ENCODE results near the gene MCC. TPM values are rescaled to one million over a fixed set of nuclear protein-coding genes. Genes with fewer than 3 reads are reported as not detected.

Gene MCC
- total RNA-seq, 1 donor from 2014 or later, result 18.9 TPM

DNA sequence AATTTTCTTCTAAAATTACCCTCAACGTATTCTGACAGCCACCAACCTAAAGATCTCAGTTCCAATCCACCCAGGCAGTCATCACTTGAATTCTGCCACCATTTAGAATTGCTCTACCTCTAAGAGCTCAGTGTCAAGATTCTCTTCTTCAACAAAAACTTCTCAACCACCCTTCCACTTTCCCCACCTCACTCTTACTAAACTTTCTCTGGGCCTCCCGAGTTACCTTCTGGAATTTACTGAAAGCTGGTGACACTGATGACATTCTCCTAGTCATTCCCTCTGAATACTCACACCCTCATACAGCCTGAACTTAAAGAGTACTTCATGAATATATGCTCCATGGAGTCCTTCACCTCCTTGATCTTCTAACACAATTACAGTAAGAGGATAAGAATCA lies 263.0 kb downstream of the MCC start:
- H3K36me3 Mint-ChIP-seq (ENCODE audit: insufficient read depth), result peaks cover 3% of the 10 kb centered on the region
- no peak overlapping the region for H3K4me3 Mint-ChIP-seq (ENCODE audit: low read depth)
- H3K27me3 Mint-ChIP-seq, result no peaks in the 10 kb centered on the region
- no peak overlapping the region for H3K27ac Mint-ChIP-seq
- peaks cover 12% of the 10 kb centered on the region for H3K4me1 Mint-ChIP-seq (ENCODE audit: low read depth)
- TF ChIP-seq, protein P1, sequence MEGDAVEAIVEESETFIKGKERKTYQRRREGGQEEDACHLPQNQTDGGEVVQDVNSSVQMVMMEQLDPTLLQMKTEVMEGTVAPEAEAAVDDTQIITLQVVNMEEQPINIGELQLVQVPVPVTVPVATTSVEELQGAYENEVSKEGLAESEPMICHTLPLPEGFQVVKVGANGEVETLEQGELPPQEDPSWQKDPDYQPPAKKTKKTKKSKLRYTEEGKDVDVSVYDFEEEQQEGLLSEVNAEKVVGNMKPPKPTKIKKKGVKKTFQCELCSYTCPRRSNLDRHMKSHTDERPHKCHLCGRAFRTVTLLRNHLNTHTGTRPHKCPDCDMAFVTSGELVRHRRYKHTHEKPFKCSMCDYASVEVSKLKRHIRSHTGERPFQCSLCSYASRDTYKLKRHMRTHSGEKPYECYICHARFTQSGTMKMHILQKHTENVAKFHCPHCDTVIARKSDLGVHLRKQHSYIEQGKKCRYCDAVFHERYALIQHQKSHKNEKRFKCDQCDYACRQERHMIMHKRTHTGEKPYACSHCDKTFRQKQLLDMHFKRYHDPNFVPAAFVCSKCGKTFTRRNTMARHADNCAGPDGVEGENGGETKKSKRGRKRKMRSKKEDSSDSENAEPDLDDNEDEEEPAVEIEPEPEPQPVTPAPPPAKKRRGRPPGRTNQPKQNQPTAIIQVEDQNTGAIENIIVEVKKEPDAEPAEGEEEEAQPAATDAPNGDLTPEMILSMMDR (IDR thresholded peaks at IDR 0.05; ENCODE audit: unreplicated experiment), result no peak
- DNase-seq (ENCODE audit: low spot score, unreplicated experiment), result no peak
- H3K9me3 Mint-ChIP-seq (ENCODE audit: low read depth), result no peaks in the 10 kb centered on the region

DNA sequence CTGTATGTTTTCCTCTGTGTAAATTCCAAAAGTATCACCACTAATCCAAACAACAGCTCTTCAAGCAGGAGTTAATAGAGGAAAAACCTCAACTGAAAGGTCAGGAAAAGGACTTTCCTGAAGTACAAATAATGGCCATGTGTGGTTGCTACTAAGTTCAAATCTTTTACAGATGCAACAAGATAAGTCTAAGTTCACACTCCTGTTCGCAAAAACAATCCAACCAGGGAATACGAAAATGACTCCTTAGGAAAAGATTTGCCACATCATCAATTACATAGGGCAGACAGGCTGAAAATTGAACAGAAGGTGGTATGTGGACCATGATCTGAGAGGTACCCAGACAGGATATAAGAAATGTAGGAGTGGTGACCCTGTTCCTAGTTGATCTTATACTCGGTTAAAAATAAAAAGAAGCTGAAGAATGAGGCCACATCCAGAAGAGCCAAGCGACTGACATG lies 263.6 kb downstream of the MCC start:
- DNase-seq (ENCODE audit: low spot score, unreplicated experiment), result no peak
- no peaks in the 10 kb centered on the region for H3K9me3 Mint-ChIP-seq (ENCODE audit: low read depth)
- H3K27me3 Mint-ChIP-seq, result no peaks in the 10 kb centered on the region
- TF ChIP-seq, protein P1 (IDR thresholded peaks at IDR 0.05; ENCODE audit: unreplicated experiment), result no peak
- H3K4me3 Mint-ChIP-seq (ENCODE audit: low read depth), result no peak overlapping the region
- peaks cover 13% of the 10 kb centered on the region for H3K4me1 Mint-ChIP-seq (ENCODE audit: low read depth)
- H3K36me3 Mint-ChIP-seq (ENCODE audit: insufficient read depth), result peaks cover 3% of the 10 kb centered on the region
- H3K27ac Mint-ChIP-seq, result no peak overlapping the region

DNA sequence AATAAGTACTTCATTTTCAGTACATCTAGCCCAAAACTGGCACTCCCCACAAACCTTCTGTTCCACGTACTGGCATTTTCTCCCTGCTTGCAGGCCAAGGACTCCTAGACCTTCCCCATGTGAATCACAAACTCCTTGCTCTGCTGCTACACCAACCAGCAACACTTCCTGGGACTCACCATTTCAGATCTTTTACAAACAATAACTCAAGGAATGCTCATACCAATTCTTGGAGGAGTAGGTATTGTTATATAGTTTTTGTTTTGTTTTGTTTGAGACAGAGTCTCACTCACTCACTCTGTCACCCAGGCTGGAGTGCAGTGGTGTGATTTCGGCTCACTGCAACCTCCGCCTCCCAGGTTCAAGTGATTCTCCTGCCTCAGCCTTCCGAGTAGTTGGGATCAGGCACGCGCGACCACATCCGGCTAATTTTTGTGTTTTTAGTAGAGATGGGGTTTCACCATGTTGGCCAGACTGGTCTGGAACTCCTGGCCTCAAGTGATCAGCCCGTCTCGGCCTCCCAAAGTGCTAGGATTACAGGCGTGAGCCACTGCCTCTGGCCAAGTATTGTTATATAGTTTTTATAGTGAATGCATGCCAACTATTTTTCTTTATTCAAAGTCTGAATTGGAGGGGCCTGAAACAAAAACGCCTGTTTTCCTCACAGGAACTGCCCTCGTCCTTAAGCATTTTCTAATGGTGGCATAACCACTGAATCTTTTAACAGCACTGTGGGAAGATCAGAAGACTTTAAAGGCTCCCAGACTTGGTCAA lies 264.2 kb downstream of the MCC start:
- no peak overlapping the region for H3K27ac Mint-ChIP-seq
- H3K9me3 Mint-ChIP-seq (ENCODE audit: low read depth), result no peaks in the 10 kb centered on the region
- H3K36me3 Mint-ChIP-seq (ENCODE audit: insufficient read depth), result peaks cover 3% of the 10 kb centered on the region
- H3K4me1 Mint-ChIP-seq (ENCODE audit: low read depth), result peaks cover 15% of the 10 kb centered on the region
- H3K4me3 Mint-ChIP-seq (ENCODE audit: low read depth), result no peak overlapping the region
- TF ChIP-seq, protein P1 (IDR thresholded peaks at IDR 0.05; ENCODE audit: unreplicated experiment), result no peak
- no peak for DNase-seq (ENCODE audit: low spot score, unreplicated experiment)
- H3K27me3 Mint-ChIP-seq, result no peaks in the 10 kb centered on the region

DNA sequence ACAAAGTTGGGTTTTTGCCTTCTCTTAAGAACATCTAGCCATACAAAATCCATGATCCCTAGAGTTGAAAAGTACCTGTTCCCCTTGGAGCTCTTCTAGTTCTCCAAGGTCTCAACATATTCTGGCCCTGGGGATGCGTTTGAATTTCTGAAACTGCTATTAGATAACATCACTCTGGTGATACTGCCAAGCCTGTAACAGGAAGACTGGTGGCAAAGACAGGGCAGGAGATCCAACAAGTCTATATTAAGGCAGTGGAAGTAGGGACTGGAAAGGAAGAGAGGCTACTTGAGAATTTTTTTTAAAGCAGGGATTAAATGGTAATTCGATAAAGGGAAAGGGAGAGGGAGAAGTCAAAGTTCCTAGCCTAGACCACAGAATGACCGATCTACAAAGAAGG lies 264.9 kb downstream of the MCC start:
- peaks cover 3% of the 10 kb centered on the region for H3K36me3 Mint-ChIP-seq (ENCODE audit: insufficient read depth)
- no peak overlapping the region for H3K27ac Mint-ChIP-seq
- TF ChIP-seq, protein P1 (IDR thresholded peaks at IDR 0.05; ENCODE audit: unreplicated experiment), result no peak
- no peak for DNase-seq (ENCODE audit: low spot score, unreplicated experiment)
- H3K9me3 Mint-ChIP-seq (ENCODE audit: low read depth), result no peaks in the 10 kb centered on the region
- no peaks in the 10 kb centered on the region for H3K27me3 Mint-ChIP-seq
- no peak overlapping the region for H3K4me3 Mint-ChIP-seq (ENCODE audit: low read depth)
- peaks cover 22% of the 10 kb centered on the region for H3K4me1 Mint-ChIP-seq (ENCODE audit: low read depth)

DNA sequence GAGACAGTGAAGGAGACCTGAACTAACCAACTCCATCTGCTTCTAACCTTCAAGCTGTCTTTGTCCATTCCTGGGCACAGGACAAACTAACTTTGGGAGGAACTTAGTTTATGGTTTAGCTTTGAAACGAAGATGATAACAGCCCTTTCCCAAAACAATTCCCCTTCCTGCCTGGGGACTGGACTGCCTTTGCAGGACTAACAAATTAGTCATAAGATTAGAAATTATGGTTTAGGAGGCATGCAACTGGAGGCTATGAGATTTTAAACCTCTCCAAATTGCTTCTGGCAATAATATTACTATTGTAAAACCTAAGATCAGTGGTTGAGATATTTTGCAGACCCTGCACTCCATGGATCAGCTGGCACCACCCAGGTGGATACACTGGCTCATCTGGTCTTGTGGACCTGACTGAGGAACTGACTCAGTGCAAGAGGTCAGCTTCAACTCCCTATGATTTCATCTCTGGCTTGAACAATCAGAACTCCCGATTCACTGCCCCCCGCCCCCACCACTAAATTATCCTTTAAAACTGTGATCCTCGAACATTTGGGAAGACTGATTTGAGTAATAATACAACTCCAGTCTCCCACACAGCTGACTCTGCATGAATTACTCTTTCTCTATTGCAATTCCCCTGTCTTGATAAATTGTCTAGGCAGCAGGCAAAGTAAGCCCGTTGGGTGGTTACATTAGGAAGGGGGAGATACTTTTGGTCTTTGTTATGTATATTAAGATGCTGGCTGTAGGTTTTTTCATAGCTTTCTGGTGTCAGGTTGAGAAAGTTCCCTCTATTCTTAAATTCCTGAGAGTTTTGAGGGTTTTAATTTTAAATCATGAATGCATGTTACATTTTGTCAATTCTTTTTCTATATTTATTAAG lies 266.7 kb downstream of the MCC start:
- TF ChIP-seq, protein P1 (IDR thresholded peaks at IDR 0.05; ENCODE audit: unreplicated experiment), result no peak
- H3K9me3 Mint-ChIP-seq (ENCODE audit: low read depth), result no peaks in the 10 kb centered on the region
- no peak for DNase-seq (ENCODE audit: low spot score, unreplicated experiment)
- peaks cover 34% of the 10 kb centered on the region for H3K4me1 Mint-ChIP-seq (ENCODE audit: low read depth)
- no peak overlapping the region for H3K27ac Mint-ChIP-seq
- no peaks in the 10 kb centered on the region for H3K27me3 Mint-ChIP-seq
- H3K4me3 Mint-ChIP-seq (ENCODE audit: low read depth), result no peak overlapping the region
- peaks cover 3% of the 10 kb centered on the region for H3K36me3 Mint-ChIP-seq (ENCODE audit: insufficient read depth)

All from progenitor cell of endocrine pancreas (in vitro differentiated cells).